NCI-H82 (cell line): ENCODE data around the gene FAF1.
A peak's percentile ranks its signal among the peaks of the same experiment; 100 is the strongest.

ENCODE experiments used
- DNase-seq: peaks from one replicate; lab custom pipeline; 2025; lab: John Stamatoyannopoulos, UW

The FAF1 gene

GRCh38 chr1:50416553-50417453 is 543.3 kb downstream of the FAF1 start:
- peak; percentile 48 for DNase-seq

GRCh38 chr1:50416150-50416527 is 543.9 kb downstream of the FAF1 start:
- peak; percentile 48 for DNase-seq

- peak; percentile 24 for DNase-seq
These were observed 544.6 kb downstream of the FAF1 start for GRCh38 chr1:50415235-50416149.

- no peak for DNase-seq
These were observed 545.2 kb downstream of the FAF1 start for GRCh38 chr1:50414853-50415234.

GRCh38 chr1:50412813-50413476 is 547.1 kb downstream of the FAF1 start:
- DNase-seq: no peak

GRCh38 chr1:50405814-50406213 is 554.3 kb downstream of the FAF1 start:
- DNase-seq: no peak

- DNase-seq: no peak
These were observed 566.4 kb downstream of the FAF1 start for GRCh38 chr1:50393522-50394120.
